Dermis blood vessel endothelial cell (primary cell): Measurements from ENCODE around the gene CDK17. TPM values are rescaled to one million over a fixed set of nuclear protein-coding genes. Genes with fewer than 3 reads are reported as not detected.
A peak's percentile ranks its signal among the peaks of the same experiment; 100 is the strongest.

Source experiments
- DNase-seq: peaks from one replicate; pipeline ENCODE4 v3.0.0; 2010
- total RNA-seq: library from RNA; depleted of rRNA; stranded (reverse); fragments of >200 nt; gene quantifications from 2 replicates; pipeline ENCODE4 v1.2.3, GENCODE V29; 2014

The CDK17 gene
- total RNA-seq, 1 donor from 2014 or later: 232 TPM

DNA sequence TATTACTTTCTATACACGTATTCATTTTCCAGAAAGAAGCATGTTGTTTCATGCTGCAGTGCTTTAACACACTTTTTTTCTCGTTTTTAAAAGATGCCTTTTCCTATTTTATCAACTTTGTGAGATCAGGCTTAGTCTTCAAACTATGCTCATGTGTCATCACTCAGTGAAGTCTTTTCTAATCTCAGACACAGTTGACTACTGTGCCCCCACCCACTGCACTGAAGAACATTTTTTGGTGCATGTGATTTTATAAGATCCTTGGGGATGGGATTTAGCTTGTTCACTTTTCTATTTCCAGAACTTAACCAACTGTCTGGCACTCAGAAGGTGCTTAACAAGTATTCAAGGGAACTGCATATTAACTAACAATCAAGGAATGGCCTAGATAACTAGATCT, 85.5 kb downstream of the CDK17 start:
- DNase-seq: no peak

DNA sequence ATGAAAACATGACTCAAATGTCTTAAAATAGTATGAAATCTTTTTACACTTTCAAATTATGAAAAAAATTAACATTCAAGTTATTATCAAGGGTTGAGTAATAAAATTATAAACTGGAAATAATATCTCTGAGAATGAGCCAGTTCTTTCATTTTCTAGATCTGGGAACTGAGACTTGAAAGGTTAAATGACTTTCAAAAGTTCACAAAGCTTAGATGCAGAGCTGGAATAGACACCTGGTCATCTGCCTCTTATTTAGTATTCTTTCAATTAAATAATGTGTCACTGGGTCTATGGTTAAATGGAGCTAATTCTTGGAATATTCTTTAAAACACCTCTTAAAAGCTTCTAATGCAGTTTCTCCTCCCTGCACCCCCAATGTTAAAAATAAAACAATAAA, 86.6 kb downstream of the CDK17 start:
- DNase-seq: no peak

DNA sequence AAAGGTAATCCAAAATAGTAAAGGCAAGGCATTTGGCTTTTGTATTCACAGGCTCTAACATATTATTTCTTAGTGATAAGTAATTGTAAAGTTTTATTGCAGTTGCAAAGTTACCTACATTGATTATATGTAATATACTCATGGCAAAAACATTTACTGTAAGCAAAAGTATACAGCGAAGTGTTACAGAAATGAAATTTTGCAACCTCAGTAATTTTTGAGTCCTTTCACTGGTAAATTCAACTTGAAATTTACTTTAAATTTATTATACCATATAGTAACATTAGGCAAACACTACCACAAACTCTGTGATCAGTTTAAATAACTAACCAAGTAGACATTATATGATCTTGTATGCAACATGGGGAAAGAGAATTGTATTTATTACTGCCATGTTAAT, 89.0 kb downstream of the CDK17 start:
- DNase-seq: no peak

DNA sequence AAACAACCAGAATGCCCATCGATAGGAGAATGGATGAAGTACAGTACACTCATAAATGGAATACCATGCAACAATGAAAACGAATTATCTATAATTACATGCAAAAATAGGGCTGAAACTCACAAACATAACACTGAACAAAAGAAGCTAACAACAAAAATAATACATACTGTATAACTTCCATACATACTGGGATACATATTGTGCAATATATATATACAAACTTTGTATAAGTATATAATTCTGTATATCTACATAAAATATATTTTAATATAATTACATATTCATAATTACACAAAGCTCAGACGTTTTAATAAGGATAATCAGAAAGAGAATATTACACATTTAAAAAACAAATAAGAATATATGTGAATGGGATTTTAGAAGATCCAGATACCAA, 90.2 kb downstream of the CDK17 start:
- DNase-seq: no peak

DNA sequence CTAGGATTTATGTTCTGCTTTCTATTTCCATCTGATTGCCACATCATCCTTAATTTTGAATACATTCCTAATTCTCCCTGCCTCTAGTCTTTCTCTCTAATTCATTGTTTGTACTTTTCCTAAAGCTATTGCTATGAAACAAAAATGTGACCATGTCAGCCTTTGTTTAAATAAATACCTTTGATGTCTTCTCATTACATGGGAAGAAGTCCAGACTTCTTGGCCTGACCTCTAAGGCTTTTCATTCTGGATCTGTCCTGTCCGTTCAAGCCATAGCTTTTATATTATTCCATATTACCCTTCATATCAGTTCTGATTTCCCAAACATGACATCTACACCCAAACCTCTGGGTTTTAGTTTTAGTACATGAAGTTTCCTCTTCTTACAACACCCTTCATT, 91.4 kb downstream of the CDK17 start:
- no peak for DNase-seq

DNA sequence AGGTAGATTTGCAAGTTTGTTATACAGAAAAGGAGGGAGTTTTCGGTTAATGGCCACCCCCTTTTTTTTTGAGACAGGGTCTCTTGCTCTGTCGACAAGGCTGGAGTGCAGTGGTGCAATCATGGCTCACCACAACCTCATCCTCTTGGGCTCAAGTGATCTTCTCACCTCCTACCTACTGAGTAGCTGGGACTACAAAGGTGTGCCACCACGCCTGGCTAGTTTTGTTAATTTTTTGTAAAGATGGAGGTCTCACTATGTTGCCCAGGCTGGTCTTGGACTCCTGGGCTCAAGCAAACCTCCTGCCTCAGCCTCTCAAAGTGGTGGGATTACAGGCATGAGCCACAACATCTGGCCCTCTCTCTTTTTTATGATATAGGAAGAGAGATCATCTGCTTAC, 94.6 kb downstream of the CDK17 start:
- DNase-seq: no peak

DNA sequence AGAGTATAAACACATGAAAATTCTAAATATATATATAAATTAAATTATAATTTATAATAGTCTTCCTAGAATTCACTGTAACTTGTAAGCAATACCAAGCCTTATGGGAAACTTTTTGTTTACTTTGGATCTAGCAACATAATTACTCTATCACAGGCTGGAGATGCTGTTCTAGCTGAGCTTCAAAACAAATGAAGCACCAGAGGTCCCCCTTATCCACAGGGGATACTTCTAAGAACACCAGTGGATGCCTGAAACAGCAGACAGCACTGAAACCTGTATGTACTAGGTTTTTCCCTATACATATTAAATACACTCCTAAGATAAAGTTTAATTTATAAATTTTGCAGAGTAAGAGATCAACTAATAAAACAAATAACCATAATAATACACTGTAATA, 96.6 kb downstream of the CDK17 start:
- peak; percentile 32 for DNase-seq

DNA sequence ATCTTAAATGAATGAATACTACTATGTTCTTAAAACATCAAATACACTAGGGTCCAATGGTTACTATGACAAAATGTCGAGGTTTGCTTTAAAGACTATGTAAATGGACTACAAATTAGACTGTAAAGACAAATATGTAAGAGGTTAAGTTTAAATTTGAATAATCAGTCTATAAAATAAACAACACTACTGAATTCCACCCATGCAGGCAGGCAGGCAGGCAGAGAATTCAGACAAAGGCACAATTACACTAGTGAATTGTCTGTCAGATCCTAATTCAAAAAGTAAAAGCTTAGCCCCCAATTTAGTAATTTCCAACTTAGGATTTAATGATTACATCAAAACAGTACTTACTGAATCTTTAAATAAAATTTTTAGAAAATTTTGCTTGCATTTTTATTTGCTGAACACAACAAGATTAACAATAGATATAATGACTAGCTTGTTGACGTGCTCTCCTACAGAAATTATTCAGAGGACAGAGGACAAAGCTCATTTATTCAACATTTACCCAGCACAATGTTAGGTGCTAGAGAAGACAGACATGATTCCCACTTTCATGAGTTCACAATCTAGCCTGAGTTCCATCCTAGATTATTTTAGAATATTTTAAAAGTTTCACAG, 97.4 kb downstream of the CDK17 start:
- DNase-seq: no peak

DNA sequence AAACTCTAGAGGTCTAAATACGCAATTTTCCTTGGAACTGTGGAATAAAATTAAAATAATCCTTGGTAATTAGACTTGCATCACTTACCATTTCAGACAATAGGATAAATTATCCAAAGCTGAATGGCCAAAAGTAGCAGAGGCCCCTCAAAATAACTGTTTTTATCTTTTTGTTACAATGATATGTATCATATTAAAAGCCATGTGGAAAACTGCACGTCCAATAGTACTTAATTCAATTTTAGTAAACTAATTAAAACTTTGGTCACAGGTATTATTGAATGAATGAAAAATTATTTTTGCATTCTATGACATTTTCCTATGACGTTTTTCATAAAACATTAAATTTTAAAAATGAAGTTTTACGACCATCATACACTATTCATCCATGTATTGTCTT, 98.5 kb downstream of the CDK17 start:
- no peak for DNase-seq

DNA sequence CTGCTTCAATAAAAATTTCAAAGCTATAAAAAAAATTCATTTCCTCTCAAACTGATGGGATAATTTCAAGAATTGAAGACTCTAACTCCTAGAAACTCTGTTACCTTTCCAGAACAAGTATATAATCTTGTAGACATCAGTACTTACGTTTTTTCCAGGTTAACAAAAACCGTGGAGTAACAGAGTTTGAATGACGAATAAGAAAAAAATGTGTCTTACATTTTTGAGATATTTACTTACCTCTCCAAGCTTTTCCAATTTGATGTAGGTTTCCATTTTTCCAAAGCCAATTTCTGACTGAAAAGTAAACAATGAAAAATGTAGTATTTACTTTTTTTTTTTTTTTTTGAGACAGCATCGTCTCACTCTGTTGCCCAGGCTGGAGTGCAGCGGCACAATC, 100.2 kb downstream of the CDK17 start:
- DNase-seq: no peak

DNA sequence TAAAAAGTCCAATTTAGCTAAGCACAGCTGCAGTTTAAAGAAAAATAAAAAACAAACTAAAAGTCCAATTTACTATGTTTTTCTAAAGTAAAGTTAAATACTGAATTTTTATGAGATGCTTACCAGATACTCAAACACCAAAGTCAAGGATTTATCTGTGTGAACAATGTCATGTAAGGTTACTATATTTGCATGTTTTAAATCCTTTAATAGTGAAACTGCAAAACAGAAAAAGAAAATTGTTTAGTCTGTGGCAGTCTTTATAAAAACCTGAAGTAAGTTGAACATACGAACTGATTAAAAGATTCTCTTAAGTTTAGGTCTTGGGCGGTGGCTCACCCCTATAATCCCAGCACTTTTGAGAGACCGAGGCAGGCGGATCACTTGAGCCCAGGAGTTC, 102.7 kb downstream of the CDK17 start:
- DNase-seq: no peak

DNA sequence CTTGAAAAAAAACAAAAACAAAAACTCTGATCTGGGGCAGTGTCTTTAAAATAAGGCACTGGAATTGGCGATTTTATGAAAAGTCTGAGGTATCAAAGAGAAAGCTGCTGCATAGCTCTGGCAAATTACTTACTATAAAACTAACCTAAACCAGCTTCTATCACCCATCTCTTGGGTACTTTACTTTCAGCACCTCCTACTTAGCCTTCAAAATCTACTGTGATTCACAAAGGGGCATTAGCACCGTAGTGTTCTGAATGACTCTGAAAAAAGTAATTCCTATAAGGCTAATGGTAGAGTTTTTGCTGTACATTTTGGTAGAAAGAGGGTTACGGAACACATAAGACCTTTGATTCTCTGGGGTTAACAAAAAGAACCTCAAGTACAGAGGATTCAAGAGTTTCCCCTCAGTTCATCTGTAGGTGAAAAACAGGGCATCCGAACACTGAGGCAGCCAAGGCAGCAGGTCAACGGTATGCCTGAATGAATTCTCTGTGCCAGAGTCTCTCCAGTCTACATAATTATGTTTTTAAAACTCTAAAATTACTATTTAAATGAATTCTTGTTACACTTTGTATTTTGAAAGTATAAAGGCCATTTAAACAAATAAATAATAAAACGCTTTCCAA, 104.6 kb downstream of the CDK17 start:
- no peak for DNase-seq

DNA sequence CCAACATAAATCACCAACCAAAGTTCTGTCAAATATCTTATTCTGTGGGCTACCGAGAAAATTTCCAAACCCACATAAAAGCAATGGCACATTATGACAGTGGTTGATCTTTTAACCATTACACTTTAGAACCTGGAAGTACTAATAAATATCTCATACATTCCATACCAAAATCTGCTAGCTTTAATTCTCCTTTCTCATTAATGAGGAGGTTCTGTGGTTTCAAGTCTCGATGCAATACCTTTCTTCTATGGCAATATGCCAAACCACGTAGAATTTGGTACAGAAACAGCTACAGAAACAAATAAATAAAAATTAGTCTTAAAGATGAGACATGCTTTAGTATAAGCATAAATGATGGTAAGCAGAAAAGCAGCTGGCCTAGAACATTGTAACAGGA, 105.4 kb downstream of the CDK17 start:
- no peak for DNase-seq

DNA sequence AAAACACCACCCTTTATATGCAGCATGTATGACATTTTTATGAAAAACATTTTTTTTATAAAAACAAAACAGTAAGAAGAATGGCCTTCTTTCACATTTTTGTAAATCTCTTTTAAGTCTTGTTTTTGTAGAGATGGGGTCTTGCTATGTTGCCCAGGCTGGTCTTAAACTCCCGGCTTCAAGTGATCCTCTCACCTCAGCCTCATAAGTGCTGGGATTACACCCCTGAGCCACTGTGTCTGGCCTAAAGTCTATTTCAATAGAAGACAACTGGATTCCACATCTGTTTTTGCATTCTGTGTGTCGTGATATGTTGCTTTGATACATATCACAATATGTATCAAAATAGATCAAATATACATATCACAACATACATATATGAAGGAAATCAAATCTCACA, 107.1 kb downstream of the CDK17 start:
- no peak for DNase-seq

DNA sequence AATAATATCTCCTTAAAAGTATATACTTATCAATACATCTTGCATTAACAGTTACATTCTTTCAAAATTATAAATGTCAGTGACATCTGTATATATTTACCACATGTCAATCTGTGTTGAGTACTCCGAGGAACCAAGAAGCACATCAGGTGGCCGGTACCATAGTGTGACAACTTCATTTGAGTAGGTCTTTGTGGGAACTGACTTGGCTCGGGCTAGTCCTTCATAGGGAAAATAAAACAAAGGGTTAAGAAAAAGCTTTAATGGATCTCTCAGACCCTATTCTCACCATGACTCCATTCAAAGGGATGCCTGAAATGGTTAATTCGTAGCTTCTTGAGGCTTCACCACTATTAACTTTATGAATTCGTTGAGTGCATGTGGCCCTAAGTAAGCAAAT, 111.2 kb downstream of the CDK17 start:
- DNase-seq: no peak

DNA sequence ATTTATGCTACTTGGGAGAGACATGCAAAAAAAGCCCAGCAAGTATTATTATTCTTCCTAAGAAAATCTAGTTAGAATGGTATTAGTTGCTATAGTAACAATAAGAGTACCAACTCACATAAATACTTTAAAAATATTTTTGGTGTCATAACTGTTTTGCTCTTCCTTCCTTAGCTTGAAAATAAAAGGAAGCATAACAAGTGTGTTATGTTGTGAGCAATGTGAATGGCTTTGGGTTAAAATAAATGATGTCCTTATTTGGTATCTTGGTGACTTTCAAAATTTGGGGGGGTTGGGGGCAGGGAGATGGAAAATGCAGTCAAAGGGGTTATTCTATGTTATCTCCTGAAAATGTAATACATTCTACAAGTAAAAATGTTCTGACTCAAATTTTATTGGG, 115.1 kb downstream of the CDK17 start:
- DNase-seq: no peak

DNA sequence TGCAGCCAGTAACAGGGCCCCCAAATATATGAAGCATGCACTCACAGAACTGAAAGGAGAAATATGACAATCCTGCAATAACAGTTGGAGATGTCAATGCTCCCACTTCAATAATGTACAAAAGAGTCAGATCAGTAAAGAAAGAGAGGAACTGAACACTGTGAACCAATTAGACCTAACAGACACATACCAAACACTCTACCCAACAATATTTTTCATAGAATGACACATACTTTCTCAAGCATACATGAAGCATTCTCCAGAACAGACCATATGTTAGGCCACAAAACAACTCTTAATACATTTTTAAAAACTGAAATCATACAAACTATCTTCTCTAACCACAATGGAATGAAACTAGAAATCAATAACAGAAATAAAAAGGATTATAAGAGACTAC, 125.9 kb downstream of the CDK17 start:
- DNase-seq: no peak

DNA sequence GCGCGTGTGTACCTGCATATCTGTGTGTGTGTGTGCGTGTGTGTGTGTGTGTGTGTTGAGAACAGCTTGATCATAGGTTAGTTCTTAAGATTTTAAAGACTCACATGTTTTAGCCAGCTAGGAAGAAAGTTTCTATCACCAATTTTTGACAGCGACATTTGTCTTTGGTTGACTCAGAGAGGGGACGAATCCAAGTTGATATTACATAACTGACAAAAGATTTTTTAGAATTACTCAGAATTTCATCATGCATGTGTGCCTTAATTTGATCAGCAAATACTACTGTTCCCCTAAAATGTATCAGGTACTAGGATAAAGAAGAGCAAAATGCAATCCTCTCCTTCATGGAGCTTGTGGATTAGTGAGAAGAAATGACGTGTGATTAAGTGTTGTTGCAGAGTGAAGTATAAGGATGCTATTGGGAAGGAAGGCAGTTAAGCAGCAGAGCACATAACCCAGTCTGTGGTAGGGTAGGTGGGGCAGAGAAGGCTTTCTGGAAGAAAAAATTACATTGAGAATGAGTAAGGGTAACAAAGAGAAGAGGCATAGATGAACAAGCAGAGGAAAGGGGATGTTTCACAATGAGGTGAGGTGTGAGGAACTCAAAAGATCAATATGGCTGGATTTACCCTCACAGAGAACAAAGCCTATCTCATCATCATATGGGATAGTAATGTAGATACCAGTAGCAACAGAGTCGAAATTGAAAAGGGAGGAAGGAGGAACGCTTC, 128.6 kb downstream of the CDK17 start:
- no peak for DNase-seq

DNA sequence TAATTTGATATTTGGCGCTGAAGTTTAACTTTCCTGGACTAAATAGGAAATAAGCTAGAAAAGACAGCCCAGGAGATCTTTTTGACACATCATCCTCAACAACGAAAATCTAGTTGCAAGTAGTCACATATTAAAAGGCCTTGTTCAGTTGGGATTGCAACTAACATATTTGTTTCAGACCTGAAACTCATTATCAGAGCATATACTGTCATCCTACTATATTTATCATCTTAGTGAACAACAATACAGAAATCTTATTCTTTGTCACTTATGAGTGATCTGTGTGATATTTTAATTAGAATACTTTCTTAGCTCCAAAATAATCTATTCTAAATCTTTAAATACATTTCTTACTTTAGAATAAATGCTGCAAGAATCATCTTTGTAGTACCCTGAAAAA, 134.0 kb downstream of the CDK17 start:
- DNase-seq: no peak

DNA sequence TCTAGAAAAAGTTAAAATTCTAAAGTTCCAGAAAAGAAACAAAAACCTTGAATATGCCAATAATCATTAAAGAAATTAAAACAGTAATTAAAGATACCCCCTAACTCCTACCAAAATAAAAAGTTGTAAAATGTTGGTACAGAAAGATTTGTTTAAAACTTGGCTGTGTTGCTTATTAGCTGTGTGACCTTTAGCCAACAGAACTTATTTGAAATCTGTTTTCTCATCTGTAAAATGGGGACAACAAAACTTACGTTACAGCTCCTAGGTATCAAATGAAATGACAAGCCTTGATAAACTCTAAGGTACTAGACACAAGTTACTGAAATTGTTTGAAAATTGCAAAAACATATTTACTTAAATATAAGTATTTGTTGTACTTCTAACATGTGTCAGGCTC, 134.4 kb downstream of the CDK17 start:
- DNase-seq: no peak

DNA sequence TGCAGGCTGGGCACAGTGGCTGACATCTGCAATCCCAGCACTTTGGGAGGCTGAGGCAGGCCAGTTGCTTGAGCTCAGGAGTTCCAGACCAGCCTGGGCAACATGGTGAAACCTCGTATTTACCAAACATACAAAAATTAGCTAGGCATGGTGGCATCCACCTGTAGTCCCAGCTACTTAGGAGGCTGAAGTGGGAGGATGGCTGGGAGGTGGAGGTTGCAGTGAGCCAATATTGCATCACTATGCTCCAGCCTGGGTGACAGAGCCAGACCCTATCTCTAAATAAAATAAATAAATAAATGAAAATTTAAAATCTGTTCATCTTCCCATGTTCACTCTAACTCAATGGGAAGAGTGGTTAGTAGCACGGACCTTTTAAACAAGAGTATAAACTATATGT, 134.8 kb downstream of the CDK17 start:
- DNase-seq: no peak

DNA sequence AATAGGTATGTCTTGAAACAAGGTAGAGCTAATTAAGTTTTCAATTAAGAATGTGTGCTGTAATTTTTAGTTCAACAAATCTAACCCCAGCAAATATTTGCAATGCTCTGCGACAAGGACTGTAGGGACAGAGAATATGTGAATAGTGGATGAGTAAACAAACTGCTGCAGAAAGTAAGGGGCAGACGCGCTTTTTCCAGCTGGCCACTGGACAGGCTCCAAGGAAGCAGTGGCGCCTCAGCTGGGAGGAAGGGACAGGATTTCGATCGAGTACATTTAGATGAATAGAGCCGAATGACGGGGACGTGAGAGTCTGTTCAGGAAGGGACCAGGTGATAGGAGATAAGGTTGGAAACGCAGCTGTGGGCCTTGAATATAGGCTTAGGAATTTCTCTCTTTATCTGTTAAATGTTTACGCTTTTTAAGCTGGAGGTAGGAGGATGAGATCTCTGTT, 136.8 kb downstream of the CDK17 start:
- DNase-seq: peak; percentile 80

DNA sequence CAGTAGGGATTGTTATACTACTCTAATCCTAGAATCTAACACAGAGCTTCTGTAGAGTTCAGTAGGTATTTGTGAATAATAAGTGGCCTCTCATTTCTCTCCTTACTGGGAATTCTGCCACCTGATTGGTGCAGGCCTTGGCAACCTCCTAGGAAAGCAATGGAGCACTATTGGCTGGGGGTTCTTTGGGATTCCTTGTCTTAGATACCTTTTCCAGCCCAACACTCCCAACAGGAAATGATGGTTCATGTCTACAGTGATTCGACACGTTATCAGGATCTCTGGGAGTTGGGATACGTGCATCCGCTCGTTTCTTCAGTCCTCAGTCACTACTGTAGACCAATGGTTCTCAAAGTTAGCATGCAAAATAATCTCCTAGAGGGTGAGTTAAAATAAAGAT, 138.7 kb downstream of the CDK17 start:
- DNase-seq: peak; percentile 66

DNA sequence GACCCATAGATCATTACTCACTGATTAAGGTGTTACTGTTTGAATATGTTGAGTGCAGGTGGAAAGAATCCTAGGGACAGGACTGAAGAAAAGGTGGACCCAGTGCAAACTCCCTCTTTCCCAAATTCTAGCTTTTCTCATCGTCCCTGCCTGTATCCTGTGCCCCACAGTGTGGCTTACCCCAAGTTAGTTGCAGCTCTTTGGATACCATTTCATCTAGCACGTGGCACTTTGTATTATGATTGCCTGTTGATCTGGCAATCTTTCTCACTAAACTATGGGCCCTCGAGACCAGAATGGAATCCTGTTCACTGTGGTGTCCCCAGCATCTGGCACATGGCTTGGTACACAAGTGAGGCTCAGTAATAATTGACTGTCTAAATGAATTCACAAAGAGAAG, 139.6 kb downstream of the CDK17 start:
- DNase-seq: no peak
